Activated T-cell treated with anti-CD3 and anti-CD28 coated beads, Interleukin-2, amount 50 U/mL, for 4 hours (primary cell): Measurements from ENCODE around the gene SLC22A16. TPM values are rescaled to one million over a fixed set of nuclear protein-coding genes. Genes with fewer than 3 reads are reported as not detected.
A peak's percentile ranks its signal among the peaks of the same experiment; 100 is the strongest.
"Not testable (repeated sequence)": the region's sequence is repeated elsewhere in the genome, so short reads cannot be mapped to it uniquely, and the experiment has no call there.

Experiments
- ATAC-seq, 2 donors: fragments of 200-7000 bp; cut with Tn5 transposase; one replicate each; pipeline ENCODE4 v1.10.0; 2021
- DNase-seq: peaks from one replicate; pipeline ENCODE4 v3.0.0-alpha.2; 2020
- H3K27me3 Mint-ChIP-seq: one replicate; pipeline ENCODE4 v1.8.0; 2021; ENCODE audit warnings: low read depth, mixed read lengths
- H3K36me3 Mint-ChIP-seq: one replicate; pipeline ENCODE4 v1.8.0; 2022; ENCODE audit warnings: mixed read lengths; ENCODE audit not compliant: insufficient read depth
- H3K4me1 Mint-ChIP-seq: one replicate; pipeline ENCODE4 v1.8.0; 2021; ENCODE audit warnings: low read depth, mixed read lengths
- H3K4me3 Mint-ChIP-seq: one replicate; pipeline ENCODE4 v1.8.0; 2021; ENCODE audit warnings: mild to moderate bottlenecking, moderate library complexity, mixed read lengths
- H3K9me3 Mint-ChIP-seq: one replicate; pipeline ENCODE4 v1.8.0; 2021; ENCODE audit warnings: mixed read lengths
- total RNA-seq, 3 donors: library from RNA; stranded (reverse); gene quantifications; one replicate each; pipeline ENCODE4 v1.2.1, GENCODE V29; 2021

The SLC22A16 gene
- total RNA-seq: not detected

GRCh38 chr6:110476046-110476849 lies at the start of gene SLC22A16:
Gene SLC22A16, minus strand, starts transcription at chr6:110476613. Its CDS starts 39 bp downstream, at chr6:110476574.
- Mint-ChIP-seq H3K27me3 (peaks cover 43% of the 10 kb centered on the region), H3K4me3 (peak within 1 kb of the TSS; percentile 48), H3K4me1 (peaks cover 11% of the 10 kb centered on the region), H3K9me3 (no peaks in the 10 kb centered on the region), H3K36me3 (no peaks in the 10 kb centered on the region)
- ATAC-seq (peak in 1 of 2 donors; percentile 28), DNase-seq (no peak)

DNA sequence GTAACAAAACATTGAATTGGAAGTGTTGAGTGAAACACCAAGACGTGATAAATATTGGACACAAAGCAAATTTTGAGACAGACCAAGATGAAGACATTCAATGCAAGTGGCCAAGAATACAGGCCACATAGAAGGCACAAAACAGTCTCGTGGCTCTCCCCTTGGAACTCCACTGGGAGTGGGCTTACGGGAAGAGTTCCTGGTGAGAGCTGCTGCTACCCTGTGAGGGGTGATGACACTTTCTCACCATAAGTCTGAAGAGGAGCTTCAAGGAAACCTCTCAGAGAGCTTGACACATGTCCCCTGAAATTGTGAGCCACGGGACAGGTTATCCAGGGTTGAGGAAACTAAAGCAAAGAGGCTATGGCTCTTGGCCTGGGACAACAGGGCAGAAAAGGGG lies 48.6 kb upstream of the SLC22A16 start:
- Mint-ChIP-seq H3K27me3 (peaks cover 5% of the 10 kb centered on the region), H3K4me1 (peaks cover 2% of the 10 kb centered on the region), H3K36me3 (no peaks in the 10 kb centered on the region), H3K4me3 (no peak overlapping the region), H3K9me3 (no peaks in the 10 kb centered on the region)
- DNase-seq: no peak
- ATAC-seq: no peak

- H3K4me3 Mint-ChIP-seq: no peak overlapping the region
- no peaks in the 10 kb centered on the region for H3K36me3 Mint-ChIP-seq
- H3K9me3 Mint-ChIP-seq: no peaks in the 10 kb centered on the region
Measured at GRCh38 chr6:110524305-110524704, 47.9 kb upstream of the SLC22A16 start.

GRCh38 chr6:110523451-110524021 lies 47.1 kb upstream of the SLC22A16 start:
- H3K4me1 Mint-ChIP-seq: no peaks in the 10 kb centered on the region
- peaks cover 3% of the 10 kb centered on the region for H3K27me3 Mint-ChIP-seq
- H3K36me3 Mint-ChIP-seq: no peaks in the 10 kb centered on the region
- no peak for ATAC-seq
- DNase-seq: no peak
- no peak overlapping the region for H3K4me3 Mint-ChIP-seq
- H3K9me3 Mint-ChIP-seq: no peaks in the 10 kb centered on the region

More at GRCh38 chr6:110524305-110524704, 47.9 kb upstream of the SLC22A16 start:
- DNase-seq (no peak), ATAC-seq (no peak)
- peaks cover 4% of the 10 kb centered on the region for H3K27me3 Mint-ChIP-seq
- peaks cover 1% of the 10 kb centered on the region for H3K4me1 Mint-ChIP-seq

GRCh38 chr6:110522427-110522826 lies 46.0 kb upstream of the SLC22A16 start:
- Mint-ChIP-seq H3K9me3 (no peaks in the 10 kb centered on the region), H3K27me3 (peaks cover 7% of the 10 kb centered on the region), H3K4me1 (no peaks in the 10 kb centered on the region), H3K36me3 (no peaks in the 10 kb centered on the region), H3K4me3 (no peak overlapping the region)
- ATAC-seq: no peak
- DNase-seq: no peak

GRCh38 chr6:110520992-110521543 lies 44.7 kb upstream of the SLC22A16 start:
- ATAC-seq (no peak), DNase-seq (no peak)
- Mint-ChIP-seq H3K4me3 (no peak overlapping the region), H3K9me3 (no peaks in the 10 kb centered on the region), H3K27me3 (peaks cover 7% of the 10 kb centered on the region), H3K4me1 (no peaks in the 10 kb centered on the region), H3K36me3 (no peaks in the 10 kb centered on the region)

GRCh38 chr6:110520209-110520965 lies 44.0 kb upstream of the SLC22A16 start:
- DNase-seq: no peak
- no peak for ATAC-seq
- no peaks in the 10 kb centered on the region for H3K36me3 Mint-ChIP-seq
- peaks cover 7% of the 10 kb centered on the region for H3K27me3 Mint-ChIP-seq
- no peaks in the 10 kb centered on the region for H3K4me1 Mint-ChIP-seq
- H3K9me3 Mint-ChIP-seq: no peaks in the 10 kb centered on the region
- no peak overlapping the region for H3K4me3 Mint-ChIP-seq

DNA sequence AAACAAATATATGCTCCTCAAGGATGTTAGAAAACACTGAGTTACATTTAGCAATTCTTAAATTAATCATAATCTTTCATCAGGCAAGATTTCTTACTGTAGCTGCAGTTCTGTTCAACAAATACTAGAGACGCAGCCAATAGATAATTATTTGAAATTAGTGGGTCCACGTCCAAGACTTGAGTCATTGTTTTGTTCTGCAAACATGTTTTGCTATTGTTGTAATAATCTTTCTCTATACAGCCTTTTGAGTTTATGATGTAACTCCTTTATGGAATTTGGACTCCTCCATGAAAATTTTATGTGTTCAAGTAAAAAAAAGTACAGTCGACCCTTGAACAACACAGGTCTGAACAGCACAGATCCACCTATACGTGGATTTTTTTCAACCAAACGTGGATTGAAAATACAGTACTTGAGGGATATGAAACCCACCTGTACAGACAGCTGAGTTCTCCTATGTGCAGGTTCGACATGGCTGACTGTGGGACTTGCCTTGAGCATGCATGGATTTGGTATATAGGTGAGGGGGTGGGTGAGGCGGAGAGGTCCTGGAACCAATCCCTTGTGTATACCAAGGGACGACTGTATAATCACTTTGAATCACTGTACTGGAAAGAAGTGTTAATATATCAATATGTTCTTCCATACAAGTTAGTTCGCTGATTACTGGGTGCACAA lies 41.3 kb upstream of the SLC22A16 start:
- DNase-seq (no peak), ATAC-seq (no peak)
- peaks cover 7% of the 10 kb centered on the region for H3K27me3 Mint-ChIP-seq
- no peaks in the 10 kb centered on the region for H3K36me3 Mint-ChIP-seq
- no peaks in the 10 kb centered on the region for H3K9me3 Mint-ChIP-seq
- no peaks in the 10 kb centered on the region for H3K4me1 Mint-ChIP-seq
- H3K4me3 Mint-ChIP-seq: no peak overlapping the region

GRCh38 chr6:110517034-110517433 lies 40.6 kb upstream of the SLC22A16 start:
- Mint-ChIP-seq H3K9me3 (no peaks in the 10 kb centered on the region), H3K4me3 (no peak overlapping the region), H3K36me3 (no peaks in the 10 kb centered on the region), H3K27me3 (peaks cover 7% of the 10 kb centered on the region), H3K4me1 (no peaks in the 10 kb centered on the region)
- DNase-seq (no peak), ATAC-seq (no peak)

GRCh38 chr6:110514818-110515217 lies 38.4 kb upstream of the SLC22A16 start:
- Mint-ChIP-seq H3K4me1 (no peaks in the 10 kb centered on the region), H3K36me3 (no peaks in the 10 kb centered on the region), H3K4me3 (no peak overlapping the region), H3K9me3 (no peaks in the 10 kb centered on the region), H3K27me3 (peaks cover 11% of the 10 kb centered on the region)
- ATAC-seq (no peak), DNase-seq (no peak)

GRCh38 chr6:110512991-110513390 lies 36.6 kb upstream of the SLC22A16 start:
- Mint-ChIP-seq H3K27me3 (peaks cover 13% of the 10 kb centered on the region), H3K36me3 (no peaks in the 10 kb centered on the region), H3K9me3 (no peaks in the 10 kb centered on the region), H3K4me1 (no peaks in the 10 kb centered on the region), H3K4me3 (no peak overlapping the region)
- ATAC-seq: no peak
- no peak for DNase-seq

- H3K9me3 Mint-ChIP-seq, H3K4me1 Mint-ChIP-seq, ATAC-seq, H3K4me3 Mint-ChIP-seq, DNase-seq, H3K36me3 Mint-ChIP-seq: not testable (repeated sequence)
- H3K27me3 Mint-ChIP-seq: peaks cover 11% of the 10 kb centered on the region
Measured at GRCh38 chr6:110512549-110512948, 36.1 kb upstream of the SLC22A16 start.

DNA sequence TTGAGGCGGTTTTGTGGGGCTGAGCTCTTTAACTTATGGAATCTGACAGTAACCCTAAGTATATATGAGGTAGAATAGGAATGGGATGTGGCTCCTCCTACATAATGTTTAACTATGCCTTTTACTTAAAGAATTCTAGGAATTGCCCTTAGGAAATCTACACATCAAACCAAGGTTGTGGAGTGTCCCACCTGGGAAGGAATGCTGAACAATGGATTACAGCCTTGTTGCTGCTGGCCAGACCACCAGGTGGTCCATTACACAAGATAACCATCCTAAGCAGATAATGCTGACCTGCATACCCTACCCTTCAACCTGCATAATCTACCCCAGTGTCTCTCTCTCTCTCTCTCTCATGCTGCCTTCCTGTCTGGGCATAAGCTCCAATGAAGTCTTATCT lies 35.0 kb upstream of the SLC22A16 start:
- ATAC-seq: no peak
- DNase-seq: no peak
- H3K9me3 Mint-ChIP-seq: no peaks in the 10 kb centered on the region
- no peak overlapping the region for H3K4me3 Mint-ChIP-seq
- H3K36me3 Mint-ChIP-seq: no peaks in the 10 kb centered on the region
- peaks cover 12% of the 10 kb centered on the region for H3K27me3 Mint-ChIP-seq
- no peaks in the 10 kb centered on the region for H3K4me1 Mint-ChIP-seq
